ENCODE results near the gene BOLA1. TPM values are rescaled to one million over a fixed set of nuclear protein-coding genes. Genes with fewer than 3 reads are reported as not detected.

Gene BOLA1
- total and polyA plus RNA-seq, 2 of the 13 experiments (the other 11 are each of a cell fraction or from before 2014, with no cell fraction given) = 3.2 to 4.2 TPM

DNA sequence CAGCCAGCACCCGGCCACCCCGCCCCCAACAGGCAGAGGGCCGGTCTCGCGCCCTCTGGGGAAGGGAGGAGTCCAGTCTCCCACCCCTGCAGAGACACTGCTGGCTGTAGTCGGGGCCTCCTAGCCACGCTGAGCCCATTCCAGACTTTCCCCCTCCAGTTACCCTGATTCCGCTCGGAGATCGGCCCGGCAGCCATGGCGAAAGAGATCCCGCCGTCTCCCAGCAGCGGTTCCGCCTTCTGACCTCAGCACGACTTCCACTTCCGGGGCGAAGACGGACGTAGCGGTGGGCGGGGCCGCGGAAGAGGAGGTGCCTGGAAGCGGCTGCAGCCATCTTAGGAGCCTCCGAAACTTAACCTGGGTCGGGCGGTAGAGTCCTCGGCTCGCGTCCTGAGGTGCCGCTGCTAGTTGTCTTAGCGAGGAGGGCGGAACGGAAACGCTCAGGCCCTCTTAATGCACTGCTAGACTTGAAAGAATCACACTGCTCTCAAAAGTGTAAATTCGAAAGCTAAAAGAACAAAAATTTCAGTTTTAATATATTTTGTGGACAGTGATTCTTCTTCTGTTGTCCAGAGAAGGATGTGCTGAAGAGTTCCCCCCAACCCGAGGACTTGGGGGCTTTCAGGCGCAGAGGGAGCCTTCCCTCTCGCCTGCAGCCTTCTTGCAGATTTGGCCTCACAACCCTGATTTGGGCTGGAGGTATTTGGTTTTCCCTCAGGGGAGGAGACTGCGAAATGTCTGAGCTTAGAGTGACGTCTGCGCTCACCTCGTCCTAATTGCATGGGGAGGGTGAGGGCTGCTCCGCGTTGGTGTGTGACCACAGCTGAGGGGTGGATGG is 28.4 kb downstream of the BOLA1 start, which contains the start of gene SF3B4 (continued):
- peak; percentile 51; the same call in 1 of the 2 replicates for TF ChIP-seq NFRKB (IDR thresholded peaks at IDR 0.05)
- TF ChIP-seq ZNF652 (CRISPR knock-in tag; IDR thresholded peaks at IDR 0.05; ENCODE audit: borderline replicate concordance, low read depth) = 0 out of 2 replicates have a peak, but pooled peaks have one; percentile 6
- no peak for TF ChIP-seq ZNF136 (CRISPR knock-in tag; IDR thresholded peaks at IDR 0.05; ENCODE audit: low read depth)
- no peak for TF ChIP-seq ZMAT3 (CRISPR knock-in tag; conservative IDR thresholded peaks at IDR 0.05)
- no peak for TF ChIP-seq ZNF292 (CRISPR knock-in tag; IDR thresholded peaks at IDR 0.05; ENCODE audit: borderline replicate concordance, low read depth)
- 0 out of 2 replicates have a peak, but pooled peaks have one; percentile 39 for TF ChIP-seq ZNF354B (CRISPR knock-in tag; IDR thresholded peaks at IDR 0.05)
- TF ChIP-seq, protein P1, sequence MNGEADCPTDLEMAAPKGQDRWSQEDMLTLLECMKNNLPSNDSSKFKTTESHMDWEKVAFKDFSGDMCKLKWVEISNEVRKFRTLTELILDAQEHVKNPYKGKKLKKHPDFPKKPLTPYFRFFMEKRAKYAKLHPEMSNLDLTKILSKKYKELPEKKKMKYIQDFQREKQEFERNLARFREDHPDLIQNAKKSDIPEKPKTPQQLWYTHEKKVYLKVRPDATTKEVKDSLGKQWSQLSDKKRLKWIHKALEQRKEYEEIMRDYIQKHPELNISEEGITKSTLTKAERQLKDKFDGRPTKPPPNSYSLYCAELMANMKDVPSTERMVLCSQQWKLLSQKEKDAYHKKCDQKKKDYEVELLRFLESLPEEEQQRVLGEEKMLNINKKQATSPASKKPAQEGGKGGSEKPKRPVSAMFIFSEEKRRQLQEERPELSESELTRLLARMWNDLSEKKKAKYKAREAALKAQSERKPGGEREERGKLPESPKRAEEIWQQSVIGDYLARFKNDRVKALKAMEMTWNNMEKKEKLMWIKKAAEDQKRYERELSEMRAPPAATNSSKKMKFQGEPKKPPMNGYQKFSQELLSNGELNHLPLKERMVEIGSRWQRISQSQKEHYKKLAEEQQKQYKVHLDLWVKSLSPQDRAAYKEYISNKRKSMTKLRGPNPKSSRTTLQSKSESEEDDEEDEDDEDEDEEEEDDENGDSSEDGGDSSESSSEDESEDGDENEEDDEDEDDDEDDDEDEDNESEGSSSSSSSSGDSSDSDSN (CRISPR knock-in tag; IDR thresholded peaks at IDR 0.05) = peak; percentile 62
- no peak for TF ChIP-seq ZNF570 (CRISPR knock-in tag; IDR thresholded peaks at IDR 0.05; ENCODE audit: borderline replicate concordance)
- TF ChIP-seq ZNF501 (CRISPR knock-in tag; IDR thresholded peaks at IDR 0.05) = peak; percentile 94
- peak; percentile 96 for TF ChIP-seq HOXA3 (CRISPR knock-in tag; IDR thresholded peaks at IDR 0.05)
- TF ChIP-seq ZNF496 (CRISPR knock-in tag; IDR thresholded peaks at IDR 0.05; ENCODE audit: insufficient replicate concordance) = no peak
- peak; percentile 28 for TF ChIP-seq GATAD2A (CRISPR knock-in tag; IDR thresholded peaks at IDR 0.05)
- TF ChIP-seq MED13 (CRISPR knock-in tag; IDR thresholded peaks at IDR 0.05) = no peak
- peak; percentile 76 for TF ChIP-seq BRD4 (CRISPR knock-in tag; IDR thresholded peaks at IDR 0.05)
- TF ChIP-seq, protein P2, sequence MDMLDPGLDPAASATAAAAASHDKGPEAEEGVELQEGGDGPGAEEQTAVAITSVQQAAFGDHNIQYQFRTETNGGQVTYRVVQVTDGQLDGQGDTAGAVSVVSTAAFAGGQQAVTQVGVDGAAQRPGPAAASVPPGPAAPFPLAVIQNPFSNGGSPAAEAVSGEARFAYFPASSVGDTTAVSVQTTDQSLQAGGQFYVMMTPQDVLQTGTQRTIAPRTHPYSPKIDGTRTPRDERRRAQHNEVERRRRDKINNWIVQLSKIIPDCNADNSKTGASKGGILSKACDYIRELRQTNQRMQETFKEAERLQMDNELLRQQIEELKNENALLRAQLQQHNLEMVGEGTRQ (IDR thresholded peaks at IDR 0.05; ENCODE audit: low read depth, low read length) = no peak
- TF ChIP-seq, protein P2 (CRISPR knock-in tag; IDR thresholded peaks at IDR 0.05; ENCODE audit: borderline replicate concordance) = no peak
- no peak for TF ChIP-seq PRPF4 (IDR thresholded peaks at IDR 0.05; ENCODE audit: low read depth, low read length, poor library complexity, severe bottlenecking)
- TF ChIP-seq ZC3H4 (CRISPR knock-in tag; IDR thresholded peaks at IDR 0.05; ENCODE audit: borderline replicate concordance) = peak; percentile 73; the same call in 1 of the 2 replicates
- no peak for TF ChIP-seq ZNF101 (CRISPR knock-in tag; IDR thresholded peaks at IDR 0.05; ENCODE audit: borderline replicate concordance, low read depth)
- peak; percentile 82; the same call in 1 of the 3 replicates for TF ChIP-seq MXI1 (IDR thresholded peaks at IDR 0.05; ENCODE audit: borderline replicate concordance, low read depth, low read length)
- TF ChIP-seq, protein P3, sequence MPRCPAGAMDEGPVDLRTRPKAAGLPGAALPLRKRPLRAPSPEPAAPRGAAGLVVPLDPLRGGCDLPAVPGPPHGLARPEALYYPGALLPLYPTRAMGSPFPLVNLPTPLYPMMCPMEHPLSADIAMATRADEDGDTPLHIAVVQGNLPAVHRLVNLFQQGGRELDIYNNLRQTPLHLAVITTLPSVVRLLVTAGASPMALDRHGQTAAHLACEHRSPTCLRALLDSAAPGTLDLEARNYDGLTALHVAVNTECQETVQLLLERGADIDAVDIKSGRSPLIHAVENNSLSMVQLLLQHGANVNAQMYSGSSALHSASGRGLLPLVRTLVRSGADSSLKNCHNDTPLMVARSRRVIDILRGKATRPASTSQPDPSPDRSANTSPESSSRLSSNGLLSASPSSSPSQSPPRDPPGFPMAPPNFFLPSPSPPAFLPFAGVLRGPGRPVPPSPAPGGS (CRISPR knock-in tag; IDR thresholded peaks at IDR 0.05) = no peak
- peak; percentile 97 for TF ChIP-seq GABPA (IDR thresholded peaks at IDR 0.05; ENCODE audit: low read depth, low read length)
- TF ChIP-seq GABPA (CRISPR knock-in tag; IDR thresholded peaks at IDR 0.05; ENCODE audit: low read depth) = peak; percentile 99

All from HepG2 (cell line).